HuH-7 (cell line): ENCODE results near the gene DOK3.

Experiments used
- DNase-seq: peaks from one replicate; pipeline ENCODE4 v3.0.0; 2011; ENCODE audit warnings: low spot score

Gene DOK3

GRCh38 chr5:177468329-177468684, 41.3 kb downstream of the DOK3 start:
- no peak for DNase-seq

GRCh38 chr5:177467436-177467835, 42.2 kb downstream of the DOK3 start:
- no peak for DNase-seq

- no peak for DNase-seq
These were observed 42.8 kb downstream of the DOK3 start for GRCh38 chr5:177466861-177467260.

GRCh38 chr5:177465044-177465443, 44.6 kb downstream of the DOK3 start:
- DNase-seq: no peak

- no peak for DNase-seq
These were observed 47.5 kb downstream of the DOK3 start for GRCh38 chr5:177462021-177462670.

GRCh38 chr5:177459819-177460628, 49.6 kb downstream of the DOK3 start:
- no peak for DNase-seq

GRCh38 chr5:177459357-177459756, 50.3 kb downstream of the DOK3 start:
- DNase-seq: no peak

- no peak for DNase-seq
These were observed 50.7 kb downstream of the DOK3 start for GRCh38 chr5:177458912-177459350.

- no peak for DNase-seq
These were observed 51.6 kb downstream of the DOK3 start for GRCh38 chr5:177457852-177458681.

GRCh38 chr5:177456976-177457851, 52.4 kb downstream of the DOK3 start:
- peak; percentile 98 for DNase-seq

- DNase-seq: no peak
These were observed 53.0 kb downstream of the DOK3 start for GRCh38 chr5:177456591-177456964.

GRCh38 chr5:177455661-177456590, 53.7 kb downstream of the DOK3 start:
- DNase-seq: peak; percentile 99

GRCh38 chr5:177455036-177455660, 54.5 kb downstream of the DOK3 start:
- peak; percentile 98 for DNase-seq

- DNase-seq: peak; percentile 100
These were observed 55.1 kb downstream of the DOK3 start for GRCh38 chr5:177454397-177455035.

GRCh38 chr5:177453852-177454396, 55.7 kb downstream of the DOK3 start:
- no peak for DNase-seq

GRCh38 chr5:177452688-177453638, 56.7 kb downstream of the DOK3 start:
- no peak for DNase-seq
